ENCODE data around the gene ST6GALNAC2.
A peak's percentile ranks its signal among the peaks of the same experiment; 100 is the strongest.
"Not testable (repeated sequence)": the region's sequence is repeated elsewhere in the genome, so short reads cannot be mapped to it uniquely, and the experiment has no call there.

ST6GALNAC2 gene

DNA sequence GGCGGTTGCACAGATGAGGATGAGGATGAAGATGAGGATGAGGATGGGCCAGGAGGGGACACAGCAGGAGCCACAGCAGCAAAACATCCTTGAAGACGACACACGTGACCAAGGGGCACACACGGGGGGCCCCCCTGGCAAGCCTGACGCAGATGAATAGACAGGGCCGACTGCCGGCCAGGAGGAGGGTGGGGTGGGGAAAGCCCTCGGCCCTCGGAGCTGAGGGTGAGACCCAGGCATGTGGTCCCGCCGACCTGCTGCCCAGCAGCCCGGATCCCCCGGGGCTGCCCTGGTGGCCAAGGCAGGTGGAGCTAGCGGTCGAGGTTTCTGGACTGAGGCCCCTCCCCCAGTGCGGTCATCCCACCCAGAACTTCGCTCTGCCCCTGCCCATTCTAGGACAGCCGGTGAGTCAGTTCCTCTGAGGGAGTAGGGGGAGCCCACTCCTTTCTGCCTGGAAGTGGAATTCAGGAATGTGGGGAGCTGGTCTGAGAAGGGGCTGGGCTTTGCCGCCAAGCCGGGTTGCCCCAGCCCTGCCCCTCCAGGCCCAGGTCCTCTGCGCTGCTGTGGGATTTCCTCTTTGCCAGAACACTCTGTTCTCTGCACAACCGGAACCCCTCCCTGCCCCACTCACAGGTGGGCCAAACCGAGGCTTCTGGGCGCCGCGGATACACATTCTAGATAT is 58.1 kb downstream of the ST6GALNAC2 start:
- no peak for DNase-seq (ENCODE audit: low spot score)

DNA sequence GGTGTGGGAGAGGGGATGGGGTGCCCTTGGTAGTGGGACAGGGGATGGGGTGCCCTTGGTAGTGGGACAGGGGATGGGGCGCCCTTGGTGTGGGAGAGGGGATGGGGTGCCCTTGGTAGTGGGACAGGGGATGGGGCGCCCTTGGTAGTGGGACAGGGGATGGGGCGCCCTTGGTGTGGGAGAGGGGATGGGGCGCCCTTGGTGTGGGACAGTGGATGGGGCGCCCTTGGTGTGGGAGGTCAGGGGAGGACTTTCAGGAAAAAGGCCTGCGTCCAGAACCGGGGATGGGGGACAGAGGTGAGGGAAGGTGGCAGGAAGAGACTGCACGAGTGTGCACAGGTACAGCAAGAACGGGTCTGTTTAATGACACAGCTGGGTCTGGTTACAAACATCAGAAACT is 58.6 kb downstream of the ST6GALNAC2 start:
- DNase-seq (ENCODE audit: low spot score) = not testable (repeated sequence)

DNA sequence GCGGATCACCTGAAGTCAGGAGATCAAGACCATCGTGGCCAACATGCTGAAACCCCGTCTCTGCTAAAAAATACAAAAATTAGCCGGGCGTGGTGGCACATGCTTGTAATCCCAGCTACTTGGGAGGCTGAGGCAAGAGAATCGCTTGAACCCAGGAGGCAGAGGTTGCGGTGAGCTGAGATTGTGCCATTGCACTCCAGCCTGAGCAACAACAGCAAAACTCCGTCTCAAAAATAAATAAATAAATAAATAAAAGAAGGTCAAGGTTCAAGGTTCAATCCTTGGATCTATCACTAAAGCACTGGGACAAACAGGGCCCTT is 60.2 kb downstream of the ST6GALNAC2 start:
- DNase-seq (ENCODE audit: low spot score) = not testable (repeated sequence)

DNA sequence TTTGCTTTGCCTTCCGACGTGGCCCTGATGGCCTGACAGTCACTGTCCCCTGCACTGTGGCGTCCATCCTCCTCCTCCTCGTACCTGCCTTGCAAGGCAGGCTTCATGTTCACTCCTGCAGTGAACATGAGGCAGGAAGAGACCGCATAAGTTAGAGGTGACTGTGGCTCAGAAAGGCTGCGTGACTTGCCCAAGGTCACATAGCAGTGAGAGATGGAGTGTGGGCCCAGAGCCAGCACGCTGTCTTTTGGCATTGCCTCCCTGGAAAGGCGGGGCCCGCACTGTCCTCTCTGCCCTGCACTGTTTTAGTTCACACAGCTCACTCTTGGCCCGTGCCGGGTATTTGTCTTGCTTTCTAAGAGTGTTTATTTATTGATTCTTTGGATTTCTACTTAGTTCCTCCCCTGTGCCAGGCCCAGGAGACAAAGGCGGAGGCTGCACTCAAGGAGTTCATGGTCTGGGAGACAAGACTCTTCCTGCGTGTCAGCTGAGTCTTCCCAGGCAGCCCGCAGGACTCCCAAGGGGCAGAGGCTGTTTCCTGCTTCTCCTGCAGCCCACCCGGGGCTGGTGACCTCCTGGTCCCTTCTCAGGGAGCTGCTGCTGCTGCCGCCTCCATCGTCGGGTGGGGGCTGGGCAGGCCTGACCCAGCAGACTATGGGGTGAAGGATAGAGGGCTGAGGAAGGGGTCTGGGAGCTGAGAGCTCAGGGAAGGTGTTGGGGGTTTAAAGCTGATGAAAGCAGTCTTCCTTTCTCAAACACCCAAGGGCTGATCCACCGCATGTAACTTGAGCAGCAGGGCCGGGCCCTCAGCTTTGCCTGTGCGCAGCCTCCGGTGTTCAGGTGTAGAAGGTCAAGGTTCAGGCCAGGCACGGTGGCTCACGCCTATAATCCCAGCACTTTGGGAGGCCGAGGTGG is 60.8 kb downstream of the ST6GALNAC2 start:
- DNase-seq (ENCODE audit: low spot score) = no peak

DNA sequence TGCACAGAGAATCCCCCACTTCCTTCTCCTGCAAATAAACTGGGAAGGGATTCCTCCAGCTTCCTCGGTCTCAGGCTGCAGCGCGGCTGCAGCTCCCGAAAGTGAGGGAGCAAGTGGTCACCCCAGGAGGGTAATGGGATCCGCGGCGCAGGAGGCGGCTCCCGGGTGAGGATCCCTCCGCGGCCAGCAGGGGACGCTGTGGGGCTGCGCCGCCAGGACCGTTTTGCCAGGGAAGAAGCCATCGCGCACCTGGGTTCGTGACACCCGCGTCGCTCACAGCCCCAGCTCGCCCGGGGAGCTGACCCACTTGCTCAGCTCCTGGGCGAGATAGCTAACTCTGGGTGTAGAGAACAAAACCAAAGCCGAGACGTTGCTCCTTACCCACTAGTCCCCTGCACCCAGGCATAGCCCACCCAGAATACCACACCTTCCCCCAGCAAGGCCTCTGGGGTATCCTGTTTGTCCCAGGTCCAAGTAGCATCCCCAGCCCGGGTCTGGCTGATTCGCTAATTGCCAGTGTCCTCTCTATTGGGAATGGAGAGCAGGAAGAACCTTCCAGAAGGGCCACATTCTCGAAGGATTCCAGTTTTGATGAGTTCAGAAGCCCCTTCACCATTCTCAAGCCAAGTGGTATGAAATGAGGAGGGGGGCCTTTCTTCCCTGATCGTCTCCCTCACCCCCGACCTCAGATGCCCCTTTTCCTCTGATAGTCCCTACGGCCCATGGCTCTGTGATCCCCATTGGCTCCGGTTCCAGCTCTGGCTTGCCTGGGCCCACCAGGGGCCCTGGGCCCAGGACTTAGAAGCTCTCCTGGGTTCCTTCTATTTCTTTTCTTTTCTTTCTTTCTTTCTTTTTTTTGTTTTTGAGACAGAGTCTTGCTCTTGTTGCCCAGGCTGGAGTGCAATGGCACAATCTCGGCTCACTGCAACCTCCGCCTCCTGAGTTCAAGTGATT is 62.3 kb downstream of the ST6GALNAC2 start:
- peak; percentile 89 for DNase-seq (ENCODE audit: low spot score)

DNA sequence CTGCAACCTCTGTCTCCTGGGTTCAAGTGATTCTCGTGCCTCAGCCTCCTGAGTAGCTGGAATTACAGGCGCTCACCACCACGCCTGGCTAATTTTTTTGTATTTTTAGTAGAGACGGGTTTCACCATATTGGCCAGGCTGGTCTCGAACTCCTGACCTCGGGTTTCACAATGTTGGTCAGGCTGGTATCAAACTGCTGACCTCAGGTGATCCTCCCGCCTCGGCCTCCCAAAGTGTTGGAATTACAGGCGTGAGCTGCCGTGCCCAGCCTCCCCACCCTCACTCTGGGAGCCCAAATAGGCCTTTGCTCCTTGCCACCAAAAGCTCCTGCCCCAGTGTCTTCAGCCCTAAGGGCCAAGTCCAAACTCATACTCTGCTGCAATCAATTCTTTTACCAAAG is 64.0 kb downstream of the ST6GALNAC2 start:
- not testable (repeated sequence) for DNase-seq (ENCODE audit: low spot score)

DNA sequence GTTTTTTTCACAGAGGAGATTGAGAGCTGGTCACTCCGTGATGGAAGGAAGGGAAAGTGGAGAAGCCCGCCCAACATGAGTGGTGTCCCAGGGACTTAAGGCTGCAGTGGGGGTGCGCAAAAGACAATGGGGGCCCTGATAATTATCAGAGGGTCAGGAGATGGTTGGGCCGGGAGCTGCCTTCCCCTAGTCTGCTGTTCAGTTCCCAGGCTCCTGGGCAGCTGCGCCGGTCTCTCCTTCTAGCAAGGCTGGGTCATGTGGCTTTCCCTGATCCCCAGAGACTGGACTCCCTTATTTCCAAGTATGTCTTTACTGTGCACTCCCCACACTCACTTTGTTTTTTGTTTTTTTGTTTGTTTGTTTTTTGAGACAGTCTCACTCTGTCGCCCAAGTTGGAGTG is 64.4 kb downstream of the ST6GALNAC2 start:
- DNase-seq (ENCODE audit: low spot score) = no peak

DNA sequence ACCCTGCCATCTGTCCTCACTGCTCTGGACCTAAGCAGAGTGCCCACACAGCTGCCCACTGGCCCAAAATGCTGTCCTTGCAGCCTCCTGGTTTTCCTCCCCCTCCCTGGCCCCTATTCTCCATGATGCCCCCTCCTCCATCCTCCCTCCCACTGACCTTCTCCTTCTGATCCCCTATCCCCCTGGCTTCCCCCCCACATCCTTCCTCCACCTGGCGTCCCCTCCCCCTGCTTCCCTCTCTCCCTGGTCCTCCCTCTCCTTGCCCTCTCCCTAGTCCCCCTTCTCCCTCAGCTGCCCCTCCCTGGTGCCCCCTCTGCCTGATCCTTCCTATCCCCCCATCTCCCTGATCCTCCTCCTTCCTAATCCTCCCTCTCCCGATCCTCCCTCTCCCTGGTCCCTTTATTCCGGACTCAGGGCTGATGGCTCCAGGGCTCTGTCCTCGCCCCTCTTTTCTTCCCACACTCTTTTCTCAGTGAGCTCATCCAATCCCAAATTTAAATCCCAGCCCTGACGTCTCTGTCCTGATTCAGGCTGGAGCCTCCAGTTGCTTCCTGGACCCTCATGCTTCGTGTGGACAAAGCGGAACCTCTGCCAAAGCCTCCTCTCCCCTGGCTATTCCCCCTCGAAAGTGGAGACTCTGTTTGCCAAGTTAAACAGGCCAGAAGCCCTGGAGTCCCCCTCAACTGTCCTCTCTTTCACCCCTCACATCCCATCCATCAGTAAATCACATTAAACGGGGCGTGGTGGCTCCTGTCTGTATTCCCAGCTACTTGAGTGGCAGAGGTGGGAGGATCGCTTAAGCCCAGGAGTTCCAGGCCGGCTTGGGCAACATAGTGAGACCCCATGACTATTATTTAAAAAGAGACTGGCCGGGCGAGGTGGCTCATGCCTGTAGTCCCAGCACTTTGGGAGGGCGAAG is 66.4 kb downstream of the ST6GALNAC2 start:
- no peak for DNase-seq (ENCODE audit: low spot score)

DNA sequence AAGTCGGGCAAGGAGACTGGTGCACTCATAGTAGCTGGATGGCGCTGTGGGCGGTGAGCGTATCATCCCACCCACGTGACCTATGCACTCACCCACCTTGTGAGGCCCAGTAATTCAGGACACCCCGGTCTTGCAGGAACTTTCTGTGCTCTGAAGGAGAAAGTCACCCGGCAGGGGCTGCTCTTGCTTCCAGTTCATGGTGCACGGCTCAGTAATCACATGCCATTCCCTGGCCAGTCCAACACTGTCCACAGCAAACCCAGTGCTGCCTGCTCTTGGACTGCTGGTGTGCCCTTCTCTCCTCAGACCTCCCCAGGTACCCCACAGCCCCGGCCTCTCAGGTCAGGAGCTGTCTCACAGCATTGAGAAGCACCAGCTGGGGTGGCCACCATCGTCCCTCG is 68.0 kb downstream of the ST6GALNAC2 start:
- DNase-seq (ENCODE audit: low spot score) = no peak

All from left forelimb (tissue), 1 donor.